ENCODE results near the gene SRD5A1.

Gene SRD5A1

GRCh38 chr5:6611334-6612256, 21.6 kb upstream of the SRD5A1 start:
- H3K79me2 ChIP-seq (ENCODE audit: control insufficient read depth, insufficient read depth, low read length) = peaks cover 36% of the 10 kb centered on the region
- no peak overlapping the region for H3K4me2 ChIP-seq (ENCODE audit: low read length)
- H3K27me3 ChIP-seq (ENCODE audit: insufficient read depth, low read length, poor library complexity) = no peaks in the 10 kb centered on the region
- no peak overlapping the region for H2BK5ac ChIP-seq (ENCODE audit: low read length)
- peaks cover 21% of the 10 kb centered on the region for H3K36me3 ChIP-seq (ENCODE audit: control insufficient read depth, insufficient read depth, low read length)
- no peak overlapping the region for H4K8ac ChIP-seq (ENCODE audit: low read depth, low read length)
- H2AK5ac ChIP-seq (ENCODE audit: low read length) = no peak overlapping the region
- H3K9ac ChIP-seq (ENCODE audit: low read length) = no peak overlapping the region
- H3K23ac ChIP-seq (ENCODE audit: low read length) = no peak overlapping the region
- H4K5ac ChIP-seq (ENCODE audit: low read length) = no peak overlapping the region
- no peak for DNase-seq
- no peak overlapping the region for H2BK120ac ChIP-seq (ENCODE audit: low read depth, low read length)
- H3K4ac ChIP-seq (ENCODE audit: low read depth, low read length) = no peak overlapping the region
- H2BK15ac ChIP-seq (replicated peaks; ENCODE audit: low read depth) = no peak overlapping the region
- H3K18ac ChIP-seq (ENCODE audit: low read length) = no peak overlapping the region
- no peak overlapping the region for H3K4me3 ChIP-seq (ENCODE audit: low read length)
- H3K56ac ChIP-seq (ENCODE audit: low read length) = no peak overlapping the region
- no peaks in the 10 kb centered on the region for H3K4me1 ChIP-seq (ENCODE audit: control insufficient read depth, low read depth, low read length)
- no CpG with 5 or more reads among the region's 20 CpGs for WGBS (ENCODE audit: extremely low coverage, insufficient coverage, low lambda C conversion rate)
- peaks cover 29% of the 10 kb centered on the region for H3K79me1 ChIP-seq (ENCODE audit: low read length)
- no peak overlapping the region for H3K27ac ChIP-seq (ENCODE audit: low read depth, low read length)

GRCh38 chr5:6615034-6615815, 18.0 kb upstream of the SRD5A1 start:
- Histone ChIP-seq H3K4me1 (ENCODE audit: control insufficient read depth, low read depth, low read length) (no peaks in the 10 kb centered on the region), H3K36me3 (ENCODE audit: control insufficient read depth, insufficient read depth, low read length) (peaks cover 19% of the 10 kb centered on the region), H2BK15ac (replicated peaks; ENCODE audit: low read depth) (no peak overlapping the region), H2BK120ac (ENCODE audit: low read depth, low read length) (no peak overlapping the region), H3K4ac (ENCODE audit: low read depth, low read length) (no peak overlapping the region), H3K18ac (ENCODE audit: low read length) (no peak overlapping the region), H4K5ac (ENCODE audit: low read length) (no peak overlapping the region), H2BK5ac (ENCODE audit: low read length) (no peak overlapping the region), H3K27me3 (ENCODE audit: insufficient read depth, low read length, poor library complexity) (no peaks in the 10 kb centered on the region), H3K79me2 (ENCODE audit: control insufficient read depth, insufficient read depth, low read length) (peaks cover 41% of the 10 kb centered on the region), H3K4me3 (ENCODE audit: low read length) (no peak overlapping the region), H3K4me2 (ENCODE audit: low read length) (no peak overlapping the region), H3K9ac (ENCODE audit: low read length) (no peak overlapping the region), H4K8ac (ENCODE audit: low read depth, low read length) (no peak overlapping the region), H2AK5ac (ENCODE audit: low read length) (no peak overlapping the region), H3K79me1 (ENCODE audit: low read length) (peaks cover 28% of the 10 kb centered on the region), H3K23ac (ENCODE audit: low read length) (no peak overlapping the region), H3K27ac (ENCODE audit: low read depth, low read length) (no peak overlapping the region), H3K56ac (ENCODE audit: low read length) (no peak overlapping the region)
- WGBS (ENCODE audit: extremely low coverage, insufficient coverage, low lambda C conversion rate) = no CpG with 5 or more reads among the region's 8 CpGs
- DNase-seq = no peak

- H3K36me3 ChIP-seq (ENCODE audit: control insufficient read depth, insufficient read depth, low read length) = peaks cover 20% of the 10 kb centered on the region
- no peak overlapping the region for H3K18ac ChIP-seq (ENCODE audit: low read length)
- no peak overlapping the region for H2BK120ac ChIP-seq (ENCODE audit: low read depth, low read length)
- H3K4ac ChIP-seq (ENCODE audit: low read depth, low read length) = no peak overlapping the region
- no peak overlapping the region for H3K27ac ChIP-seq (ENCODE audit: low read depth, low read length)
- no peak overlapping the region for H4K5ac ChIP-seq (ENCODE audit: low read length)
- peaks cover 41% of the 10 kb centered on the region for H3K79me2 ChIP-seq (ENCODE audit: control insufficient read depth, insufficient read depth, low read length)
- DNase-seq = no peak
- H3K9ac ChIP-seq (ENCODE audit: low read length) = no peak overlapping the region
- H4K8ac ChIP-seq (ENCODE audit: low read depth, low read length) = no peak overlapping the region
- H3K27me3 ChIP-seq (ENCODE audit: insufficient read depth, low read length, poor library complexity) = no peaks in the 10 kb centered on the region
- no peak overlapping the region for H3K4me2 ChIP-seq (ENCODE audit: low read length)
- no peak overlapping the region for H2AK5ac ChIP-seq (ENCODE audit: low read length)
- H3K23ac ChIP-seq (ENCODE audit: low read length) = no peak overlapping the region
- H2BK5ac ChIP-seq (ENCODE audit: low read length) = no peak overlapping the region
- H3K79me1 ChIP-seq (ENCODE audit: low read length) = peaks cover 27% of the 10 kb centered on the region
- no peak overlapping the region for H2BK15ac ChIP-seq (replicated peaks; ENCODE audit: low read depth)
- H3K4me3 ChIP-seq (ENCODE audit: low read length) = no peak overlapping the region
- no CpG with 5 or more reads among the region's 6 CpGs for WGBS (ENCODE audit: extremely low coverage, insufficient coverage, low lambda C conversion rate)
- no peak overlapping the region for H3K56ac ChIP-seq (ENCODE audit: low read length)
- H3K4me1 ChIP-seq (ENCODE audit: control insufficient read depth, low read depth, low read length) = no peaks in the 10 kb centered on the region
Observed at GRCh38 chr5:6616632-6617031, 16.6 kb upstream of the SRD5A1 start.

- Histone ChIP-seq H3K79me2 (ENCODE audit: control insufficient read depth, insufficient read depth, low read length) (peaks cover 27% of the 10 kb centered on the region), H3K4me3 (ENCODE audit: low read length) (no peak overlapping the region), H3K9ac (ENCODE audit: low read length) (no peak overlapping the region), H3K56ac (ENCODE audit: low read length) (no peak overlapping the region), H2AK5ac (ENCODE audit: low read length) (no peak overlapping the region), H3K27ac (ENCODE audit: low read depth, low read length) (no peak overlapping the region), H3K27me3 (ENCODE audit: insufficient read depth, low read length, poor library complexity) (no peaks in the 10 kb centered on the region), H4K8ac (ENCODE audit: low read depth, low read length) (no peak overlapping the region), H3K18ac (ENCODE audit: low read length) (no peak overlapping the region), H3K4me1 (ENCODE audit: control insufficient read depth, low read depth, low read length) (no peaks in the 10 kb centered on the region), H3K4me2 (ENCODE audit: low read length) (no peak overlapping the region), H2BK120ac (ENCODE audit: low read depth, low read length) (no peak overlapping the region), H2BK5ac (ENCODE audit: low read length) (no peak overlapping the region), H3K4ac (ENCODE audit: low read depth, low read length) (no peak overlapping the region), H3K79me1 (ENCODE audit: low read length) (peaks cover 26% of the 10 kb centered on the region), H2BK15ac (replicated peaks; ENCODE audit: low read depth) (no peak overlapping the region), H3K36me3 (ENCODE audit: control insufficient read depth, insufficient read depth, low read length) (peaks cover 25% of the 10 kb centered on the region), H4K5ac (ENCODE audit: low read length) (no peak overlapping the region), H3K23ac (ENCODE audit: low read length) (no peak overlapping the region)
- WGBS (ENCODE audit: extremely low coverage, insufficient coverage, low lambda C conversion rate) = no CpG with 5 or more reads among the region's 4 CpGs
- DNase-seq = no peak
Observed at GRCh38 chr5:6623228-6623627, 10.0 kb upstream of the SRD5A1 start.

- Histone ChIP-seq H3K4me3 (ENCODE audit: low read length) (no peak overlapping the region), H3K23ac (ENCODE audit: low read length) (no peak overlapping the region), H3K18ac (ENCODE audit: low read length) (no peak overlapping the region), H2AK5ac (ENCODE audit: low read length) (no peak overlapping the region), H3K79me2 (ENCODE audit: control insufficient read depth, insufficient read depth, low read length) (peaks cover 27% of the 10 kb centered on the region), H4K5ac (ENCODE audit: low read length) (no peak overlapping the region), H3K79me1 (ENCODE audit: low read length) (peaks cover 26% of the 10 kb centered on the region), H2BK15ac (replicated peaks; ENCODE audit: low read depth) (no peak overlapping the region), H2BK120ac (ENCODE audit: low read depth, low read length) (no peak overlapping the region), H2BK5ac (ENCODE audit: low read length) (no peak overlapping the region), H3K27ac (ENCODE audit: low read depth, low read length) (no peak overlapping the region), H3K4me1 (ENCODE audit: control insufficient read depth, low read depth, low read length) (no peaks in the 10 kb centered on the region), H4K8ac (ENCODE audit: low read depth, low read length) (no peak overlapping the region), H3K56ac (ENCODE audit: low read length) (no peak overlapping the region), H3K4me2 (ENCODE audit: low read length) (no peak overlapping the region), H3K4ac (ENCODE audit: low read depth, low read length) (no peak overlapping the region), H3K36me3 (ENCODE audit: control insufficient read depth, insufficient read depth, low read length) (peaks cover 25% of the 10 kb centered on the region), H3K27me3 (ENCODE audit: insufficient read depth, low read length, poor library complexity) (no peaks in the 10 kb centered on the region), H3K9ac (ENCODE audit: low read length) (no peak overlapping the region)
- no CpG with 5 or more reads among the region's 3 CpGs for WGBS (ENCODE audit: extremely low coverage, insufficient coverage, low lambda C conversion rate)
- no peak for DNase-seq
Observed at GRCh38 chr5:6623941-6624340, 9.3 kb upstream of the SRD5A1 start.
